ENCODE measurements around the gene WFIKKN2.

WFIKKN2 gene

DNA sequence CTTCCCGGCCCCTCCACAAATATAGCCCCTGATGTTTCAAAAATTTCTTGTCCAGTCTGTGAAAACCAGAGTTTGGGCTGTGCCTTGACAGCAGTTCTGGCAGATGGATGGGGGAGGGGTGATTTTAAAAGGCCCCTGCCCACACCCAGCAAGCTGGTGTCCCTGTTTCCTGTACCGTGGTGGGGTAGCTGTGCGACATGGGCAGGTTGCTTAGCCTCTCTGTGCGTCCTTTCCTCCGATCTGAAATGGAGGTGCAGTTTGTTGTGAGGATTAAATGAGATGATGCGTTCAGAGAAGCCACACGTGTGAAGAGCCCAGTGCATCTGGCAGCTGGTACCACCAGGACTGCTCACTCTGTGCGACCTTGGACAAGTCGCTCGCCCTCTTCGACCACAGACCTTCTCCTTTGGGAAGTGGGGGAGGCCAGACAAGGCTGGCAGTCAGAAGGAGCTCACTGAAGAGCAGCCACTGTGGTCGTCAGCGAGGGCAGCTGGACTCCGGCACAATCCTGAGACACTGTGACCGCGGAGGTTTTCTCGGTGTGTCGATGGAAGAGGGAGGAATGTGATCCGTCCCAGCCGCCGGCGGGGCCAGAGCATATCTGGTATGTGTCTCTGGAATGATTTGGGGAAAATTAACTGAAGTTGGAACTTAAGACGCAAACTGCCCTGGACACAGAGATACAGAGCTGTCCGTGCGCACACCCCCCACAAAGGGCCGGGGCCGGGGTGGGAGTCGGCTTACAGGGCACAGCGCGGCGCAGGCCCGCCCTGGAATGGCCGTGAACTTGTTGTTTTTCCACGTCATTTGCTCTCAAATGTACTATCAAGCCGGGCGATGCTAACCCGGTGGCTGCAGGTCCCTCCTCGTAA is 721 bp upstream of the WFIKKN2 start:
- no peak for DNase-seq

DNA sequence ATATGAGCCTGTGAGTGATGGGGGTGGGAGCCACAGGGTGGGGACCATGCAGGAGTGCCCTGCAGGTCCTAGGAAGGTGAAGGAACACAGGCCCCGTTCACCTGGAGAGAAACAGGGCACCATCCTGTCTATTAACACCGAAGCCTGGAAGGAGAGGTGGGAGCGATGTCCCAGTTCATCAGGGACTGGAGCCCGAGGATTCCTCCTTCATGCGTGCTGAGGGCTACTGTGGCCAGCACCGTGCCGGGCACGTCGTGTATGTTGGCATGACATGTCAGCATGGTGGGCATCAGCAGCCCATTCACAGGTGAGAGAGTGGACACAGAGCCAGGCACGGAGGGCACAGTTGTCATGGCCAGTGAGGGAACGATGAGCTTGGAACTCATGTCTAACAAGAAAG is 1.4 kb downstream of the WFIKKN2 start:
- no peak for DNase-seq

DNA sequence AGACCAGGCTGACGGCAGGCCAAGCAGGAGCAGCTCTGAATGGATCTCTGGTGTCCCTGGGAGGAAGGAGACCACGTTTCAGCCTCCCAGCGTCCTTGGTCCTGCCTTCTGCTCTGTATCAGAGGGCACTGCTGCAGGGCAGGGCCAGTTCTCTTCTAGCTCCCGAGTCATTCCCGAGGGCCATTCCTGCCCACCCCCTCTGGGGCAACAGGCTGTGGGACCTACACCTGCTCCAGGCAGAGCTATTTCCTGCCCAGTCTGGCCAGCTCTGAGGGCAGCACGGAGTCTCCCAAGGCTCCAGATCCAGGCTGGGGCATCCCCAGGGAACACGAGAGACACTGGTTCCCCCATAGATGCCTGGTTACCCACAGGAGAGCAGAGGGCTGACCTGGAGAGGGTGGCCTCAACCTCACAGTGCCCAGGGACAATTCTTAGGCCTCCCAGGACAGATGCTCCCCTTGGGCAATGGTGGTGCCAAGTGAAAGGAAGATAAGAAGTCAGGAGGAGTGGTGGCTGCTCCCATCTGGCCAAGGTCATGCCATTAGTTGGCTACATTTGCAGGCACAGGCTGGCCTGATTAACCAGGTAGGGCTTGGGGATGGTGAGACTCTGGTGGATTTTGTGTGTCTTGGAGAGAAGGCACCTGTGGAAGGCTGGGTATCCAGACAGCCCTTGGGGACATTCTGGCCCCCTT is 2.0 kb downstream of the WFIKKN2 start:
- DNase-seq = no peak

DNA sequence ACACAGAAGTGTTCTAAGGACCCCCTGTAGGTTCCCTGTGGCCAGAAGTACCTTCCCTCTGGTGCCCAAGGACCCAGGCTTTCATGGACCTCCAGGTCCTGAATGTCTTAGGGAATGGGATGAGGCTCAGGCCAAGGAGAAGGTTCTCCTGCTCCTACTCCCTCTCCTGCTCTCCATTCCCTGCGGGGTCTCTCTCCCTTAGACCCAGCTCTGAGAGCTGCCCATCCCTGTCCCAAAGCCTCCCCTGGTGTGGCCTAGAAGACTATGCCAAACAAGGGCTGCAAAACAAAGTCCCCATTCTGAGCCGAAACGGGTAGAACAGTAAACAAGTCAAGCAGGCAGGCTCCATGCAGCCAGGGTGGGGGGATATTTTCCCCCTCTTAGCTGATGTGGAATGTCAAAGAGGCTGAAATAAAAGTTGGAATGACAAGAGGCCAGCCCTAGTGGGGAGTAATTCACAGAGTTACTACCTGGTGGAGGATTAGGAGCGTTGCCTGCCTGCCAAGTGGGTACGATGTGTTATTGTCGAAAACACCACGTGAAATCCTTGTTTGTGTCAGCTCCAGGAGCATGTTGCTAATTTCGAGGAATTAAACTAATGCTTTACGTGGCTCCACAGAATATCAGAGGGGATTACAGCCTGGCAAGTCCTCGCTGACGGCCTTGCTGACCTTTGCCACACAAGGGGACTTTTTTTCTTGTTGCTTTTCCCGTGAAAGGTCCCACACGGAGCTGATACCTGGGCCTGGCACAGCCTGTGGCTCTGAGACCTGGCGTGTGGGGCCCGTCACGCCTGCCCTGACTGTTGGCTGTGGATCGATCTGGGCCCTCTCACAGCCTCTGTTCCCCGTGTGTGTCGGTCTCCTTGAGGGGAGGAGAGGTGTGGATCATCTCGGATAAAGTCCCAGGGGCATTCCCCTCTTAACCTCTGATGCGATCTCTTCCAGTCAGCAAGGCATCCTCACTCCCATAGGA is 2.9 kb downstream of the WFIKKN2 start:
- no peak for DNase-seq

DNA sequence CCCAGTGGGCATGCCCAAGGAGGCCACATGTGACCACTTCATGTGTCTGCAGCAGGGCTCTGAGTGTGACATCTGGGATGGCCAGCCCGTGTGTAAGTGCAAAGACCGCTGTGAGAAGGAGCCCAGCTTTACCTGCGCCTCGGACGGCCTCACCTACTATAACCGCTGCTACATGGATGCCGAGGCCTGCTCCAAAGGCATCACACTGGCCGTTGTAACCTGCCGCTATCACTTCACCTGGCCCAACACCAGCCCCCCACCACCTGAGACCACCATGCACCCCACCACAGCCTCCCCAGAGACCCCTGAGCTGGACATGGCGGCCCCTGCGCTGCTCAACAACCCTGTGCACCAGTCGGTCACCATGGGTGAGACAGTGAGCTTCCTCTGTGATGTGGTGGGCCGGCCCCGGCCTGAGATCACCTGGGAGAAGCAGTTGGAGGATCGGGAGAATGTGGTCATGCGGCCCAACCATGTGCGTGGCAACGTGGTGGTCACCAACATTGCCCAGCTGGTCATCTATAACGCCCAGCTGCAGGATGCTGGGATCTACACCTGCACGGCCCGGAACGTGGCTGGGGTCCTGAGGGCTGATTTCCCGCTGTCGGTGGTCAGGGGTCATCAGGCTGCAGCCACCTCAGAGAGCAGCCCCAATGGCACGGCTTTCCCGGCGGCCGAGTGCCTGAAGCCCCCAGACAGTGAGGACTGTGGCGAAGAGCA is 4.4 kb downstream of the WFIKKN2 start:
- DNase-seq = no peak

DNA sequence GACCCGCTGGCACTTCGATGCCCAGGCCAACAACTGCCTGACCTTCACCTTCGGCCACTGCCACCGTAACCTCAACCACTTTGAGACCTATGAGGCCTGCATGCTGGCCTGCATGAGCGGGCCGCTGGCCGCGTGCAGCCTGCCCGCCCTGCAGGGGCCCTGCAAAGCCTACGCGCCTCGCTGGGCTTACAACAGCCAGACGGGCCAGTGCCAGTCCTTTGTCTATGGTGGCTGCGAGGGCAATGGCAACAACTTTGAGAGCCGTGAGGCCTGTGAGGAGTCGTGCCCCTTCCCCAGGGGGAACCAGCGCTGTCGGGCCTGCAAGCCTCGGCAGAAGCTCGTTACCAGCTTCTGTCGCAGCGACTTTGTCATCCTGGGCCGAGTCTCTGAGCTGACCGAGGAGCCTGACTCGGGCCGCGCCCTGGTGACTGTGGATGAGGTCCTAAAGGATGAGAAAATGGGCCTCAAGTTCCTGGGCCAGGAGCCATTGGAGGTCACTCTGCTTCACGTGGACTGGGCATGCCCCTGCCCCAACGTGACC is 5.0 kb downstream of the WFIKKN2 start:
- no peak for DNase-seq

DNA sequence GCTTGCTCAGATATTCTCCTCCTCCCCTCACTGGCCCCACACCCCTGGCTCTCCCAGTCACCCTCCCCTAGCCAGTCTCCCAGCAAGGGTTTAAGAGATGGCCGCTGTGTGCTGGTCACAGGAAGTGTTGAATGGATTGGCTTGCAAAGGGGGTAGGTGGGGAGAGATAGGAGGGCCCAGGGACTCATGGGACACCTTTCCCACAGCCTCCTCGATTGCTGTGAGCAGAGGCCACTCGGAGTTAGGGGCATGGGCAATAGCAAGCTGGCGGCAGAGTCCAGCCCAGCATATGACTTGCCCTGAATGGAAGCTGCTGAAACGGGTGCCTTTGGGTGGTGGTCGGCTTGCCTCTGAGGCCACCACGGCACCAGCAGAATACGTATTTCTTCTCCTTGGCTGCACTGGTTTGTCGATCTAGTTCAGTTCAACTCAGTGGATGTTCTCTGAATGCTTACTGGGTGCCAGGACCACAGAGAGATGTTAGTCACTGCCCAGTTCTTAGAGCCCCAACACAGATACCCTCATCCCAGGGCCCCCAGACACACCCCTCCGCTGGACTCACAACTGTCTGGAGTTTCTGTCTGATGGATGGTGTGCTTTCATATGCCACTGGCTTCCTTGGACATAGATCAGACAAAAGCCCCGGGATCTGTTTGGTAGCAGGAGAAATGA is 6.0 kb downstream of the WFIKKN2 start:
- no peak for DNase-seq

DNA sequence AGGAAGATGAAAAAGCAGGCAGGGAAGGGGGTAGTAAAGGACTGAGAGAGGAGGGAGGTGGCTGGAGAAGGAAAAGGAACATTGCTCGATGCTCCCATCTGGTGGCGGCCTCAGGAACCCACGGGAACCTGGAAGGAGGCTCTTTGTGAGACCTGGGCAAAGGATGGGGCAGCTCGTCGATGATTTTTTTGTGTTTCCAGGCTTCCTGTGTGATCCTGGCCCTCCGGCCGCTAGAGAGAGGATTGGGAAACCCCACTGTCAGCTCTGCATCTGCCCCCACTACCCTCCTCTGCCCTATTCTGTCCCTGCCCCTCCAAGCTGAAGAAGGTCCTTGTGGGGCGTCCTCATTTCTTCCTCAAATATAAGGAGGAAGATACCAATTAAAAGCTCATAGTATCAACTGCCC is 6.6 kb downstream of the WFIKKN2 start:
- DNase-seq = peak; percentile 65

DNA sequence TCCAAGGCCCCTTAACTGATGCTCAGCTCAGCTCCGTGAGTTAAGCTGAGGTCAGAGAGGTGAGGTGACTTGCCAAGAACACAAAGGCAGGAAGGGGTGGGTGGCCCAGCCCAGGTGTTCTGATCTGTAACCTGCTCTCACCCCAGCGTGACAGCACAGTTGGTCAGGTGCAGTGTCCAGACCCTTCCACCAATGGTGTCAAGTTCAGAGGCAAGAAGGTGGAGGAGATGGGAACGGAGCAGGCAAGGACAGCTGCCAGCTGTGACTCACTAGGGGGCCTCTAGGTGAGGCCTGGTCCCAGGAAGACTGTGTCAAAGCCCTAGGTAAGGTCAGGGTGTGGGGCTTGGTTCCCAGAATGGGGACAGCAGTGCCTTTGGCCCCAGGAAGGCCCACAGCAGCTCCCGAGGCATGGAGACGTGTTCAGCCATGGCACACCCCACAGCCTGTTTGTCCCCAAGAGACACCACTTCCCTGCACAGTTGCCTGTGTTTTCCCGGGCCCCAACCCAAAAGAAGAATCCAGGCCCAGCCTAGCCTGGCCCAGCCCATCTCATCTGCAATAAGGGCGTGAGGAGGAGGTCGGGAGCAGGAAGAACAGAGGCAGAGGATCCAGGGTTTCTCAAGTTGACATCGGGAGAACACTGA is 7.2 kb downstream of the WFIKKN2 start:
- DNase-seq = no peak

DNA sequence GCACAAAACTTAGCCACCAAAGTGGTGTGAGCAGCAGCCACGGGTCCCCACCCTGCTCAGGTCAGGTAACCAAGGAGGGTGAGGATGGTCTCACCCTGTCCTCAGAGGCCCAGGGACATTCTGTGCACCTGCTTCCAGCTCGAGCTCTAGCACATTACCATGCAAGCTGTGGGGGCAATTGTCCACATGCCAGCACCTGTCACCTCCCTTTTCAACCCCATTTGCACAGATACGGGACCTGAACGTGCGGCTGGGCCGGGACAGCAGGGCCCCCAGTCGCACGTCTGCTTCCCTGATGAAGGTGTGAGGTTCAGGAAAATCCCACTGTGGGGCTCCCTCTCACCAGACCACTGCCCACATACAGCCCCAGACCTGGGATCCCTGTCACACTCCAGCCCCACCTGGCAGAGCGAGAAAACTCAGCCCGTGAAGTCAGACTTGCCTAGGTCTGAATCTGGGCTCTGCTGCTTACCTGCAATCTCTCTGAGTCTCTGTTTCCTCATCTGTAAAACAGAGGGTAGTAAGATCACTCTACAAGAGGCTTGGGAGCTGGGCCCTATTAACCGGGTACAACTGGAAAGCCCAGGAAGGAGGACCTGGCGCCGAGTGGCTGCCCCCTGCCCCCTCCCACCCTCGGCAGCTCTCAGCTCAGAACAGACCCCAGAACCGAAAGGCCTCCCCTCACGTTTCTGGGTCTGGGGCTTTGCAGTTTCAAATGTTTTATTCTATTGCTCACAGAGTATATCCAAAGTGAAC is 7.9 kb downstream of the WFIKKN2 start:
- no peak for DNase-seq

DNA sequence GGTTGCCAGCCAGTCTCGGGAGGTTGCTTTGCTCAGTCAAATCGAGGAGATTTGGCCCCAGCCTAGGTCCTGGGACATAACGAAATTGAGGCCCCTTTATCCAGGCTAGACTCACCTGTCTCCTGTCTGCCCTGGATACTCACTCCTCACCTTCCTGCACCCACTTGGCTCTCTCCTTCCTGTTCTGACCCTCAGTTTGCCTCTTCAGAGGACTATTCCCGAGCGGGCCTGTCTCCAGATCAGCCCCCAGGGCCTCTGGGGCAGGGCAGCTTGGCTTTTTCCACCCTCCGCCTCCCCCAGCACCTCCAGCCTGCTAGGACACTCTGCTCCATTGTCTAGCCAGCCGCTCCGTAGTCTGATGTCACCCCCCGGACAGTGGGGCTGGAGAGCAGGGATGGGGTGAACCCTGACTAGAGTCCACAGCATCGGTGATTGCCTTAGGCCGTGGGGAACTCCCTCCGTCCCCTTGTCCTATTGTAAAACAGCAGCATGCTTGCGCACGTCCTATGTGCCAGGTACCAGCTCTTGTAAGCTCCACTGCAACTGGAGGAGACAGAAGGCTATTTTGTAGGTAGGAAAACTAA is 8.8 kb downstream of the WFIKKN2 start:
- DNase-seq = no peak

DNA sequence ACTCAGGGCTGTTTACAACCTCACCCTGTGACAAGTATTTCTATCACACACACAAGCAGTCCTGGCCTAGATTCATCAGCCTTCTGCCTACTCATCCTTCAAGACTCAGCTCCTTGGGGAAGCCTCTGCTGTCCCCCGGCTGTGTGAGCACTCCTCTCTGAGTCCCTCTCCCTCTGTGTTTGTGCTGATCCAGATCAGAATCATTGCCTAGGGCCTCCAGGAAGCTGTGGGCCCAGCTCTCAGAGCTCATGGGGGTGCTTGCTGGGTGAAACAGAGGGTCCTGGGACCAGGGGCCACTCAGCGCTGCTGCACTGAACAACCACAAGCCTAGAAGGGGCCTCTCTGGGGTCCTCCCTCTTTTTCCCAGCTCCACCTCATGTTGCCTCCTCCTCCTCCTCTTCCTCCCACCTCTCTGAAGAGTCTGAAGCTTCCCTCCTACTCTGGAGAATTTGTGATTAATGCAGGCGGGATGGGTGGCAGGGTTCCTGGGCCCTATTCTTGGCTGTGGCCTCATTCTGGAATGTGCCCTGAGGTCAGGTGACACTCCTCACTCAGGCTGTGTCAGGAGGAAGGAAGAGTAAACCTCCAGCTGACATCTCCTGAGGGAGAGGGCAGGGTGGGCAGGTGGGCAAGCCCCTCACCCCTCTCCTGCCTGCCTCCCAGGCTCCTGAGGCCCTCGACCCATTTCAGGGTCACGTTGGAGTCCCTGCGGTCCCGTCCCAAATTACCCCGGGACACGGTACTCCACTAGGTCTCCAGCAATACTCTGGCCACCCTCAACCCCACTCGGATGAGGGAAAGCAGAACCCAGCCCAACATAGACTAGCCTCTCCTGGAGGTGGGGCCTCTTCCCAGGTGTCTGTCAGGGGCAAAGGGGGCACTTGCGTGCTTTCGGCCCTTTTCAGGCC is 10.1 kb downstream of the WFIKKN2 start:
- DNase-seq = peak; percentile 38

DNA sequence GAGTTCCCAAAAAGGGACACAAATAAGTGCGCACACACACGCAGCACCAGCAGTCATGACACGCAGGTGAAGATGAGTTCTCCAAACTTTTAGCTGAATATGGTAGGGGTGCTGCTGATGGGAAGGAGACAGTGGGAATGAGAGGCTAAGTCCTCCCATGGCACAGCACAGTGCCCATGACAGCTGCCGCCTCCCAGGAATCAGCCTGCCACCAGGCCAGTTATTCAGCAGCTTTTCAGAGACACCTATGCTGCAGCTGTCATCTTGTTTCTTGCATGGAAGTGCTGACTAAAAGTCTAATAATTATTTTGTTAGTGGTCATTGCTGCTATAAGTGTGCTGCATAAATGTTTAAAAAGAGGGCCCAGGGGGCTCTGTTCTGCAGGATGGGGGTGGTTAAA is 12.2 kb downstream of the WFIKKN2 start:
- DNase-seq = no peak

DNA sequence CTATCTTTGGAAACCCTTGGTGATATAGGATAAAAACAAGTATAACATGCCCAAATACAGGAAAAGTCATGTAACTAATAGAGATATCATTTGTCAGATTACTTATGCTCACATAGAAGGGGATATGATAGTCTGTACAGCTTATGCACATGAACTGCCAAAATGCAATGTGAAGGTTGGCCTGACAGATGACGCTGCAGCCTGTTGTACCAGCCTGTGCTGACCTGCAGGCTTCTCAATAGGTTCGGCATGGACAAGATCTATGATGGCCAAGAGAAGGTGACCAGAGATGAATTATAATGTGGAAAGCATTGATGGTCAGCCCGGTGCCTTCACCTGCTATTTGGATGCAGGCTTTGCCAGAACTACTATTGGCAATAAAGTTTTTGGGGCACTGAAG is 12.7 kb downstream of the WFIKKN2 start:
- no peak for DNase-seq

DNA sequence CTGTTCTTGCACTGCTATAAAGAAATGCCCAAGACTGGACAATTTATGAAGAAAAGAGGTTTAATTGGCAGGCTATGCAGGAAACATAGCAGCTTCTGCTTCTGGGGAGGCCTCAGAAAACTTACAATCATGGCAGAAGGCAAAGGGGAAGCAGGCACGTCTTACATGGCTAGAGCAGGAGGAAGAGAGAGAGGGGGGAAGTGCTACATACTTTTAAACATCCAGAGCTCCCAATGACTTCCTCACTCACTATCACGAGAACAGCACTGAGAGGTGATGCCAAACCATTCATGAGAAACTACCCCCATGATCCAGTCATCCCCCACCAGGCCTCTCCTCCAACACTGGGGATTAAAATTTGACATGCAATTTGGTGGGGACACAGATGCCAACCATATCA is 13.3 kb downstream of the WFIKKN2 start:
- DNase-seq = no peak

DNA sequence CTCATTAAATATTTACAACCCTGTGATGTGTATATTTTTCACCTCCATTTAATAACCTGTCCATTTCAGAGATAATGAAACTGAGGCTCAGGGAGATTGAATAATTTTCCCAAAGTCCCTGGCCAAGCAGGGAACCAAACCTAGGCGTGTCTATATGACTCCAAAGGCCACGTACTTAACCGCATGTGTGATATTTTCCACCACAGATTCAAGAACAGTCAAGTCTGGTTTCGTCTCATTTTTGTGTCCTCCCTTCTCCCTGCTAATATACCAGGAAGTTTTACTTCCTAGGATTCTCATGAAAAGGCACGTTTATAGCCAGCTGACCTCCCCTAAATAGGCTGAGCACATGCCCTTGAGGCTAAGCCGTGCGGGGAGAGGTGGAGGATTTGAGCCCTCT is 15.3 kb downstream of the WFIKKN2 start:
- DNase-seq = no peak

DNA sequence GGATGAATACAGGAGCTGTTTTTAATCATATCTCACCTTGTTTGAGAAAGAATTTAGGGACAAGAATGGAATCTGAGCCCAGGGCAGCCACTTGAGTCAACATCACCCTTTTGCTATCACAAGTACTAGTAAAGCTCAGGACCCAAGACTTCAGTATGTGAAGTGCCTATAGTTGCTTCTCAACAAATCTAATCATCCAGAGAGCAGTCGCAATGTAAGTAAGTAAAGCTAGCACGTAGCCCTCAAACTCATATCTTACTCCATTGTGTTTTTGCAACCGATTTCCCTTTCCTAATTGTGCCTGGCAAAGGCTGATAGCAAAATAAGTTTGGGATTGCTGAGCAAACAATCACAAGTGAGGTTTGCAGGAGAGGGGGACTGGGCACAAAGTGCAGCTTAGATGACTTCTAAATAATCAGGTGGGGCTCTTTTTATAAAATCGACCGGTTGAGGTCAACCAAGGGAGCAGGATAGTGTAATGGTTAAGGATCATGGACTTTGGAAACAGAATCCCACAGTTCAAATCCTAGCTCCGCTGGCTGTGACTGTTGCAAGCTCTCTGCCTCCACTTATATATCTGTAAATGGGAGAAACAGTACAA is 17.7 kb downstream of the WFIKKN2 start:
- no peak for DNase-seq

DNA sequence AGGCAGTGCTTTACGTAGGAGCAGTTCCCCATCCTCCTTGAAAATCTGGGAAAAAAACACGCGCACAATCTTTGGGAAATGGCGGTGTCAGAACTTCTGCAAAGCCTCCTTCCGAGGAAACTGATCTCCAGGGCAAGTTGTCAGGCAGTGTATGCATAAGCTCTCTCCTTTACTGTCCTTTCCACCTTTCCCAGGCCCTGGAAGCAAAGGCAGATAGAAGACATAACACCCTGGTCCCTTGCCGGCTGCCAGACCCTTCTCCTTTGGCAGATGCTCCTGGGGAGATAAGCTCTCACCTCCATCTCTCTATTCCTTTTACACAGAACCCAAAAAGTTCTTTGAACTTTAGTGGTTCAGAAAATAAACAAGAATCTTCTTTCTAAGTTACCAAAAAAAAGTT is 18.4 kb downstream of the WFIKKN2 start:
- DNase-seq = no peak

Measured in fibroblast of skin of scalp (primary cell).